Naive thymus-derived CD8-positive, alpha-beta T cell (primary cell): ENCODE measurements around the gene LMF2. TPM values are rescaled to one million over a fixed set of nuclear protein-coding genes. Genes with fewer than 3 reads are reported as not detected.
A peak's percentile ranks its signal among the peaks of the same experiment; 100 is the strongest.

Experiments
- ATAC-seq, 2 donors: fragments of 150-1000 bp; cut with Tn5 transposase in 1 of 2; sonication (Bioruptor Pico), chemical (Tn5 transposase) in 1 of 2; 1 replicate in 1 of 2; 2 replicates in 1 of 2; pipeline ENCODE4 v1.10.0; 2021; ENCODE audit warnings: mild to moderate bottlenecking in 2 of 2, moderate library complexity in 2 of 2
- POLR2A ChIA-PET: fragments of 350-600 bp; sonication (Branson Sonifier 250); formaldehyde crosslinking; loops from one replicate; lab custom pipeline; 2021; ENCODE audit warnings: antibody characterized with exemption; lab: Charles Lee
- DNase-seq, 10 donors: peaks; one replicate each; pipeline versions ENCODE4 v3.0.0 to v3.0.0-alpha.2; 2020 to 2022
- H3K27ac Mint-ChIP-seq, 10 donors: one replicate each; pipeline ENCODE4 v1.8.0; 2020 to 2022; ENCODE audit warnings: mild to moderate bottlenecking in 10 of 10, mixed read lengths in 10 of 10, moderate library complexity in 4 of 10, inconsistent platforms in 1 of 10
- H3K27me3 Mint-ChIP-seq, 5 donors: one replicate each; pipeline ENCODE4 v1.8.0; 2021 to 2022; ENCODE audit warnings: mixed read lengths in 5 of 5
- H3K36me3 Mint-ChIP-seq, 3 donors: one replicate each; pipeline ENCODE4 v1.8.0; 2020 to 2022; ENCODE audit warnings: mixed read lengths in 3 of 3, mild to moderate bottlenecking in 2 of 3, inconsistent platforms in 1 of 3
- H3K4me1 Mint-ChIP-seq, 4 donors: one replicate each; pipeline ENCODE4 v1.8.0; 2021 to 2022; ENCODE audit warnings: mixed read lengths in 4 of 4
- H3K4me3 Mint-ChIP-seq, 10 donors: one replicate each; pipeline ENCODE4 v1.8.0; 2020 to 2022; ENCODE audit warnings: mild to moderate bottlenecking in 10 of 10, mixed read lengths in 10 of 10, moderate library complexity in 6 of 10, inconsistent platforms in 1 of 10
- H3K9me3 Mint-ChIP-seq, 9 donors: one replicate each; pipeline ENCODE4 v1.8.0; 2020 to 2022; ENCODE audit warnings: mixed read lengths in 9 of 9, mild to moderate bottlenecking in 3 of 9, inconsistent platforms in 1 of 9, moderate library complexity in 1 of 9
- polyA plus RNA-seq, 3 donors: library from polyadenylated mRNA; unstranded; fragments of 300-500 nt; fragmentation: Illumina TruSeq; gene quantifications; one replicate each; pipeline ENCODE4 v1.2.3, GENCODE V29; 2021
- total RNA-seq, 8 experiments: library from RNA in 2 of 8; stranded (reverse) in 2 of 8; gene quantifications; one replicate each; pipeline ENCODE4 v1.2.3 and lab custom pipeline; 2021 to 2026

The LMF2 gene
- total and polyA plus RNA-seq, 5 experiments from 2014 or later, result 15.1 to 128 (median 19.6) TPM

DNA sequence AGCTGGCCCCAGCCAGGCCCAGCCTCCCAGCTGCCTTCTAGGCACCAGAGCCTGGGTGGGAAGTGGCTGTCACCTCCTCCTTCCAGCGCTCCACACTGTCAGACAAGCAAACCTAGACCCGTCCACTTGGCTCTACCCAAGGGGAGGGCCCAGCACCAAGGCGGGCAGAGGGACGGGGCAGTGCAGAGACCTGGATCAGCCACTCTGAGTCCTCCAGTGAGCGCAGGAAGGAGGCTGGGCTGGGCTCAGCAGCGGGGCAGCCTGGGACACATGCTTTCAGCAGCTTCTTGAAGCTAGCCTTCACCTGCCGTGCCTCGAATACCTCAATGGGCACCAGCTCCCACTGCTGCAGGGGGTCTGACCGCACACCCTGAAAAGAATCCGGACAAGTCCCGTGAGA is 51.5 kb downstream of the LMF2 start:
- Mint-ChIP-seq H3K4me1 (peaks cover 6 to 20% (median 9%) of the 10 kb centered on the region in 4 donors), H3K36me3 (peaks cover 0 to 78% (median 12%) of the 10 kb centered on the region in 3 donors), H3K27ac (peak overlapping the region in 1 of 10 donors; percentile 67), H3K27me3 (no peaks in the 10 kb centered on the region), H3K9me3 (no peaks in the 10 kb centered on the region), H3K4me3 (no peak overlapping the region)
- DNase-seq (no peak), ATAC-seq (no peak)
- POLR2A ChIA-PET, result interaction anchor here (1.4 to 4.9 kb wide), 4 partner anchors 9 to 14 kb away, joined by 3 to 21 read pairs (median 8); no protein-coding TSS in a partner anchor

DNA sequence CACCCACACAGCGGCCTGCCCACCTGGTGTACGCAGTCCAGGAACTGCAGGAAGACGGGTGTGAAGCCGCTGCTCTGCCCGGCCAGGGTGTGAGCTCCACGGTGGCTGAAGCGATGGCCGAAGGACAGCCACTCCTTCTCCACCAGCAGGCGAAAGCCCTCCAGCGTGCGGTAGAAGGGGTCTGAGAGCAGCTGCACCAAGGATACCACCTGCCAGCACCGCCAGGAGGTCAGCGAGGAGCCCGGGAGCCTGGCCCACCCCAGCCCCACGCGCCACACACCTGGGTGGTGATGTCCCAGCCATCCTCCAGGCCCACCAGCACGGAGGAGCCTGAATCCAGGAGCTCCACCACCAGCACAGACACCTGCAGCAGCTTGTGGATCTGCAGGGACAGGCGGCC is 52.3 kb downstream of the LMF2 start:
- no peaks in the 10 kb centered on the region for H3K27me3 Mint-ChIP-seq
- H3K4me3 Mint-ChIP-seq, result no peak overlapping the region
- DNase-seq (no peak), ATAC-seq (no peak)
- H3K9me3 Mint-ChIP-seq, result no peaks in the 10 kb centered on the region
- peak overlapping the region in 1 of 10 donors; percentile 59 for H3K27ac Mint-ChIP-seq
- H3K4me1 Mint-ChIP-seq, result peaks cover 6 to 20% (median 12%) of the 10 kb centered on the region in 4 donors
- POLR2A ChIA-PET, result interaction anchor here (0.6 to 4.9 kb wide), 4 partner anchors 10 to 214 kb away, joined by 3 to 21 read pairs (median 10); no protein-coding TSS in a partner anchor
- peaks cover 0 to 79% (median 14%) of the 10 kb centered on the region in 3 donors for H3K36me3 Mint-ChIP-seq

DNA sequence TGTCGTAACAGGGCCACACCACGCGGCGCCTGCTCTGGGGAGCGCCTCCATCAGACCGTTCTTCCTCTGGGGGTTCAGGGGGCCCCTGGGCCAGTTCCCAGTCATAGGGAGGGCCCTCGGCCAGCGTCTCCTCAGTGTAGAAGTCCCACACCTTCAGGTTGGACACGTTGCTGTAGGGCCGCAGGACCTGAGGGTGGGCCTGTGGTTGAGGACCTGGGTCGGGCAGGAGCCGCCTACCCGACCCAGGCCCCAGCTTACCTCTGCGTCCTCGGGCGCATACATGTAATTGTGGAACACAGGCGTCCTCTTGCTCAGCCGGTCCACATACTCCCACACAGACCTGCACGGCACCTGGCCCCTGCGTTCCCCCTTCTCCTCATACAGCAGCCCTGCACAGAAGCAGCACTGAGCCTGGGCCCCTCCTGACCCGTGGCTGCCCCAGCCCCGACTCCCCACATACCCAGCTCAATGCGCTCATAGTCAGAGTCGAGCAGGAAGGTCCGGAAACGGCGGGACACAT is 52.9 kb downstream of the LMF2 start:
- POLR2A ChIA-PET, result interaction anchor here (0.7 to 4.9 kb wide), 4 partner anchors 10 to 15 kb away, joined by 3 to 21 read pairs (median 8); no protein-coding TSS in a partner anchor
- peaks cover 0 to 81% (median 14%) of the 10 kb centered on the region in 3 donors for H3K36me3 Mint-ChIP-seq
- no peak for ATAC-seq

More for the DNA sequence above, 52.9 kb downstream of the LMF2 start:
- Mint-ChIP-seq H3K27ac (peak overlapping the region in 2 of 10 donors; percentile 59 to 85), H3K4me3 (no peak overlapping the region), H3K27me3 (no peaks in the 10 kb centered on the region), H3K9me3 (no peaks in the 10 kb centered on the region), H3K4me1 (peaks cover 9 to 24% (median 14%) of the 10 kb centered on the region in 4 donors)
- no peak for DNase-seq

Other genes with a start within 250 kb of the LMF2 start
- 1 to 10 TPM; 2.1 to 2.9 TPM for gene MAPK12, start 246.0 kb downstream of the LMF2 start, total RNA-seq
- under 1 TPM in 2 of 3 donors, not detected in 1; 0.02 to 0.03 TPM for gene MAPK12, start 246.0 kb downstream of the LMF2 start, polyA plus RNA-seq
- 1 to 10 TPM in 1 of 2 experiments, under 1 TPM in 1; 0.86 to 1.2 TPM for gene MAPK11, start 237.3 kb downstream of the LMF2 start, total RNA-seq
- gene MAPK11, start 237.3 kb downstream of the LMF2 start, polyA plus RNA-seq, result under 1 TPM; 0.13 to 0.24 (median 0.16) TPM
- 10 to 100 TPM; 14.3 to 16.7 TPM for gene PLXNB2, start 200.1 kb downstream of the LMF2 start, total RNA-seq
- 1 to 10 TPM in 2 of 3 donors, under 1 TPM in 1; 0.72 to 4.1 (median 1.1) TPM for gene PLXNB2, start 200.1 kb downstream of the LMF2 start, polyA plus RNA-seq
- gene DENND6B, start 180.7 kb downstream of the LMF2 start, total RNA-seq, result 1 to 10 TPM; 7.0 to 9.1 TPM
- gene DENND6B, start 180.7 kb downstream of the LMF2 start, polyA plus RNA-seq, result 1 to 10 TPM in 2 of 3 donors, under 1 TPM in 1; 0.53 to 1.1 (median 1.0) TPM
- 100 to 1,000 TPM in 1 of 2 experiments, 10 to 100 TPM in 1; 93.3 to 104 TPM for gene PPP6R2, start 164.4 kb downstream of the LMF2 start, total RNA-seq
- 10 to 100 TPM; 13.3 to 29.1 (median 17.0) TPM for gene PPP6R2, start 164.4 kb downstream of the LMF2 start, polyA plus RNA-seq
- 100 to 1,000 TPM; 221 to 222 TPM for gene SBF1, start 32.7 kb downstream of the LMF2 start, total RNA-seq
- 10 to 100 TPM; 17.1 to 37.4 (median 17.6) TPM for gene SBF1, start 32.7 kb downstream of the LMF2 start, polyA plus RNA-seq
- gene ADM2, start 26.2 kb downstream of the LMF2 start, total RNA-seq, result 1 to 10 TPM; 7.7 to 8.2 TPM
- under 1 TPM; 0.08 to 0.52 (median 0.21) TPM for gene ADM2, start 26.2 kb downstream of the LMF2 start, polyA plus RNA-seq
- gene MIOX, start 20.8 kb downstream of the LMF2 start, total RNA-seq, result under 1 TPM in 1 of 2 experiments, not detected in 1; 0.52 TPM
- under 1 TPM in 1 of 3 donors, not detected in 2; 0.39 TPM for gene MIOX, start 20.8 kb downstream of the LMF2 start, polyA plus RNA-seq
- gene NCAPH2, start 522 bp upstream of the LMF2 start, total RNA-seq, result 10 to 100 TPM; 77.9 to 81.9 TPM
- gene NCAPH2, start 522 bp upstream of the LMF2 start, polyA plus RNA-seq, result 10 to 100 TPM; 34.8 to 41.5 (median 40.1) TPM
- gene SCO2, start 17.9 kb upstream of the LMF2 start, total RNA-seq, result 1 to 10 TPM in 1 of 2 experiments, not detected in 1; 2.7 TPM
- 1 to 10 TPM; 4.0 to 8.3 (median 6.8) TPM for gene SCO2, start 17.9 kb upstream of the LMF2 start, polyA plus RNA-seq
- 1 to 10 TPM; 2.1 to 3.4 TPM for gene TYMP, start 22.3 kb upstream of the LMF2 start, total RNA-seq
- 1 to 10 TPM; 1.9 to 5.5 (median 3.1) TPM for gene TYMP, start 22.3 kb upstream of the LMF2 start, polyA plus RNA-seq
- gene KLHDC7B, start 38.2 kb upstream of the LMF2 start, total RNA-seq, result 1 to 10 TPM; 5.7 to 6.2 TPM
- 1 to 10 TPM; 5.3 to 7.9 (median 6.5) TPM for gene KLHDC7B, start 38.2 kb upstream of the LMF2 start, polyA plus RNA-seq
- gene SYCE3, start 55.2 kb upstream of the LMF2 start, total RNA-seq, result not detected
- not detected for gene SYCE3, start 55.2 kb upstream of the LMF2 start, polyA plus RNA-seq
- gene CPT1B, start 70.7 kb upstream of the LMF2 start, total RNA-seq, result 10 to 100 TPM; 94.7 to 97.5 TPM
- gene CPT1B, start 70.7 kb upstream of the LMF2 start, polyA plus RNA-seq, result 1 to 10 TPM in 1 of 3 donors, under 1 TPM in 1, not detected in 1; 0.23 to 1.3 TPM
- gene CHKB, start 75.1 kb upstream of the LMF2 start, total RNA-seq, result 100 to 1,000 TPM; 205 to 215 TPM
- 10 to 100 TPM; 23.0 to 26.9 (median 25.1) TPM for gene CHKB, start 75.1 kb upstream of the LMF2 start, polyA plus RNA-seq
- under 1 TPM; 0.22 to 0.62 TPM for gene MAPK8IP2, start 93.1 kb upstream of the LMF2 start, total RNA-seq
- not detected for gene MAPK8IP2, start 93.1 kb upstream of the LMF2 start, polyA plus RNA-seq
- gene ARSA, start 120.5 kb upstream of the LMF2 start, total RNA-seq, result 10 to 100 TPM; 88.4 to 88.9 TPM
- gene ARSA, start 120.5 kb upstream of the LMF2 start, polyA plus RNA-seq, result 1 to 10 TPM; 7.2 to 9.3 (median 7.3) TPM
- gene SHANK3, start 165.1 kb upstream of the LMF2 start, total RNA-seq, result under 1 TPM in 1 of 2 experiments, not detected in 1; 0.05 TPM
- not detected for gene SHANK3, start 165.1 kb upstream of the LMF2 start, polyA plus RNA-seq
- gene ACR, start 230.5 kb upstream of the LMF2 start, total RNA-seq, result not detected
- not detected for gene ACR, start 230.5 kb upstream of the LMF2 start, polyA plus RNA-seq